CD4-positive, alpha-beta T cell (primary cell): ENCODE results near the gene BIN2. TPM values are rescaled to one million over a fixed set of nuclear protein-coding genes. Genes with fewer than 3 reads are reported as not detected.
"Not testable (repeated sequence)": the region's sequence is repeated elsewhere in the genome, so short reads cannot be mapped to it uniquely, and the experiment has no call there.

Experiments
- ATAC-seq: fragments of 200-7000 bp; cut with Tn5 transposase; one replicate; pipeline ENCODE4 v1.10.0; 2022; ENCODE audit warnings: mild to moderate bottlenecking; ENCODE audit not compliant: poor library complexity
- CTCF ChIA-PET: fragments of 350-600 bp; sonication (Branson Sonifier 250); formaldehyde crosslinking; loops from one replicate; lab custom pipeline; 2021; ENCODE audit warnings: antibody characterized with exemption, inconsistent platforms; lab: Charles Lee
- POLR2A ChIA-PET: fragments of 350-600 bp; sonication (Branson Sonifier 250); formaldehyde crosslinking; loops from one replicate; lab custom pipeline; 2021; ENCODE audit warnings: antibody characterized with exemption, inconsistent platforms; lab: Charles Lee
- DNase-seq, 14 experiments: peaks; one replicate each; pipeline ENCODE4 v3.0.0-alpha.2; 2013 to 2020; ENCODE audit warnings: mixed read lengths in 2 of 14
- H3K27ac ChIP-seq, 2 donors: one replicate each; pipeline versions ENCODE4 v1.5.1 to v1.7.0; 2013; ENCODE audit warnings: low read length in 2 of 2, low read depth in 1 of 2, mild to moderate bottlenecking in 1 of 2
- H3K27me3 ChIP-seq, 2 experiments: 1 replicate in 1 of 2; 2 replicates in 1 of 2; pipeline versions ENCODE4 v1.6.1 to v1.7.0; 2013; ENCODE audit warnings: low read length in 2 of 2, control low read depth in 1 of 2, mild to moderate bottlenecking in 1 of 2, moderate library complexity in 1 of 2; ENCODE audit not compliant: insufficient read depth in 2 of 2, control insufficient read depth in 1 of 2
- H3K36me3 ChIP-seq: one replicate; pipeline ENCODE4 v1.6.1; 2013; ENCODE audit warnings: low read length, control low read depth; ENCODE audit not compliant: insufficient read depth
- H3K4me1 ChIP-seq: one replicate; pipeline ENCODE4 v1.6.1; 2013; ENCODE audit warnings: low read length, control low read depth; ENCODE audit not compliant: insufficient read depth
- H3K4me3 ChIP-seq: one replicate; pipeline ENCODE4 v1.5.1; 2013; ENCODE audit warnings: mild to moderate bottlenecking, low read length, moderate library complexity
- H3K9me3 ChIP-seq, 2 experiments: 1 replicate in 1 of 2; 2 replicates in 1 of 2; pipeline versions ENCODE4 v1.6.1 to v1.7.0; 2013; ENCODE audit warnings: low read length in 2 of 2, mild to moderate bottlenecking in 2 of 2, control low read depth in 1 of 2, moderate library complexity in 1 of 2; ENCODE audit not compliant: control insufficient read depth in 1 of 2, insufficient read depth in 1 of 2
- H3K27ac Mint-ChIP-seq: one replicate; pipeline ENCODE4 v1.8.0; 2020; ENCODE audit warnings: mixed read lengths
- H3K27me3 Mint-ChIP-seq: one replicate; pipeline ENCODE4 v1.8.0; 2021; ENCODE audit warnings: mixed read lengths
- H3K36me3 Mint-ChIP-seq: one replicate; pipeline ENCODE4 v1.8.0; 2021; ENCODE audit warnings: low read depth, mixed read lengths
- H3K4me1 Mint-ChIP-seq: one replicate; pipeline ENCODE4 v1.8.0; 2021; ENCODE audit warnings: low read depth, mixed read lengths
- H3K4me3 Mint-ChIP-seq: one replicate; pipeline ENCODE4 v1.8.0; 2020; ENCODE audit warnings: mild to moderate bottlenecking, mixed read lengths
- H3K9me3 Mint-ChIP-seq: one replicate; pipeline ENCODE4 v1.8.0; 2020; ENCODE audit warnings: mixed read lengths
- intact Hi-C, 2 experiments: fragments of 100-400 bp; cut with DNase I in 1 of 2; cut with micrococcal nuclease in 1 of 2; formaldehyde crosslinking; loops; one replicate each; pipeline versions ENCODE4 v1.15.1 to v1.9.0; 2023 to 2025; cut with DNase I, micrococcal nuclease
- total RNA-seq, 174 experiments: library from RNA in 2 of 174; stranded (reverse) in 2 of 174; gene quantifications; one replicate each; pipeline ENCODE4 v1.2.3 and lab custom pipeline; 2021 to 2026
- TF ChIP-seq, protein P1 (sequence below): fragments of 200-600 bp; IDR thresholded peaks from one replicate; pipeline ENCODE4 v1.8.0; 2022; ENCODE audit warnings: antibody characterized with exemption, mild to moderate bottlenecking

The BIN2 gene
- total RNA-seq, 2 experiments from 2014 or later, result 127 to 138 TPM

DNA sequence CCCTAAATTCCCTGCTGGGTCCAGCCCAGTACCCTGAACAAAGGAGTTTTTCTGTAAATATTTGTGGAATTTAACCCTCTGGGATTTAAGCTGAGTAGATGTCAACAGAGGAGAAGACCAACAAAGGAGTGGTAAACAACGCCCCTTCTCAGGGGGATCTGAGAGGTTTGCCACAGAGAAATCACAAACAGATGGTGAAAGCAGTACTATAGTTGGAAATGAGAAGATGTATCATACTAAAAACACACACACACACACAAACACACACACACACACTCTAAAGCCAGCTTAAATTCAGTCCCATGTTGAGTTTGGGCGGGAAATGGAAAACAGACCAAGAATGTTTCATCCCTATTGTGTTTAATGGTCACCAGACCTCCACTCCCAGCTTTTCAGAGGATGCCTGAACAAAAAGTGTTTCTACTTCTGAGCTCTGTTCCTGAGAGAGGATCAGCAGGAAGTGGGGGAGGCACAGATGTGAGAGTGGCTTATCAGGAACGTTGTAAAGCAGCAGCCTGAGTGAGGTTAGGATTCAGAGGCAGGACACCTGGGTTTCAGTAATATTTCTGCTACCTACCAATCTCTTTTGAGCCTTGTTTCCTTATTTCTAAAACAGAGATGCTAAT is 3.2 kb downstream of the BIN2 start:
- Mint-ChIP-seq H3K4me1 (peaks cover 86% of the 10 kb centered on the region), H3K27me3 (no peaks in the 10 kb centered on the region), H3K9me3 (no peaks in the 10 kb centered on the region), H3K27ac (peak overlapping the region; percentile 87), H3K36me3 (peaks cover 59% of the 10 kb centered on the region), H3K4me3 (peak overlapping the region; percentile 97)
- peak in 3 of 14 experiments; percentile 39 to 62 (median 41) for DNase-seq
- H3K4me1 ChIP-seq, result peaks cover 81% of the 10 kb centered on the region
- POLR2A ChIA-PET, result interaction anchor here (0.7 to 8.8 kb wide), 8 partner anchors 10 to 211 kb away, joined by 3 to 82 read pairs (median 16); partner anchors contain the start of genes DAZAP2 and POU6F1
- intact Hi-C loops, result no loop called here
- ATAC-seq, result no peak
- no peaks in the 10 kb centered on the region for H3K27me3 ChIP-seq
- peak overlapping the region; percentile 72 to 91 for H3K27ac ChIP-seq
- TF ChIP-seq, protein P1, sequence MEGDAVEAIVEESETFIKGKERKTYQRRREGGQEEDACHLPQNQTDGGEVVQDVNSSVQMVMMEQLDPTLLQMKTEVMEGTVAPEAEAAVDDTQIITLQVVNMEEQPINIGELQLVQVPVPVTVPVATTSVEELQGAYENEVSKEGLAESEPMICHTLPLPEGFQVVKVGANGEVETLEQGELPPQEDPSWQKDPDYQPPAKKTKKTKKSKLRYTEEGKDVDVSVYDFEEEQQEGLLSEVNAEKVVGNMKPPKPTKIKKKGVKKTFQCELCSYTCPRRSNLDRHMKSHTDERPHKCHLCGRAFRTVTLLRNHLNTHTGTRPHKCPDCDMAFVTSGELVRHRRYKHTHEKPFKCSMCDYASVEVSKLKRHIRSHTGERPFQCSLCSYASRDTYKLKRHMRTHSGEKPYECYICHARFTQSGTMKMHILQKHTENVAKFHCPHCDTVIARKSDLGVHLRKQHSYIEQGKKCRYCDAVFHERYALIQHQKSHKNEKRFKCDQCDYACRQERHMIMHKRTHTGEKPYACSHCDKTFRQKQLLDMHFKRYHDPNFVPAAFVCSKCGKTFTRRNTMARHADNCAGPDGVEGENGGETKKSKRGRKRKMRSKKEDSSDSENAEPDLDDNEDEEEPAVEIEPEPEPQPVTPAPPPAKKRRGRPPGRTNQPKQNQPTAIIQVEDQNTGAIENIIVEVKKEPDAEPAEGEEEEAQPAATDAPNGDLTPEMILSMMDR, result no peak
- peak overlapping the region; percentile 82 for H3K4me3 ChIP-seq
- CTCF ChIA-PET, result interaction anchor here (0.7 to 10.7 kb wide), 2 partner anchors 21 to 96 kb away, joined by 4 to 52 read pairs; no protein-coding TSS in a partner anchor
- H3K36me3 ChIP-seq, result peaks cover 30% of the 10 kb centered on the region
- peaks cover 0 to 5% of the 10 kb centered on the region in 2 experiments for H3K9me3 ChIP-seq

GRCh38 chr12:51320311-51320694 is 3.7 kb downstream of the BIN2 start:
- peak overlapping the region; percentile 72 to 91 for H3K27ac ChIP-seq
- peaks cover 0 to 5% of the 10 kb centered on the region in 2 experiments for H3K9me3 ChIP-seq
- ATAC-seq (no peak), DNase-seq (no peak)
- Mint-ChIP-seq H3K9me3 (no peaks in the 10 kb centered on the region), H3K4me1 (peaks cover 86% of the 10 kb centered on the region), H3K27me3 (no peaks in the 10 kb centered on the region), H3K27ac (peak overlapping the region; percentile 87), H3K4me3 (peak overlapping the region; percentile 97), H3K36me3 (peaks cover 64% of the 10 kb centered on the region)
- intact Hi-C loops, result no loop called here
- peaks cover 35% of the 10 kb centered on the region for H3K36me3 ChIP-seq
- peak overlapping the region; percentile 82 for H3K4me3 ChIP-seq
- POLR2A ChIA-PET, result interaction anchor here (0.7 to 8.8 kb wide), 9 partner anchors 11 to 212 kb away, joined by 3 to 82 read pairs (median 12); partner anchors contain the start of genes DAZAP2 and POU6F1
- CTCF ChIA-PET, result interaction anchor here (0.6 to 10.7 kb wide), 4 partner anchors 10 to 97 kb away, joined by 3 to 52 read pairs (median 4); no protein-coding TSS in a partner anchor
- H3K4me1 ChIP-seq, result peaks cover 81% of the 10 kb centered on the region
- TF ChIP-seq, protein P1, result no peak
- no peaks in the 10 kb centered on the region for H3K27me3 ChIP-seq

GRCh38 chr12:51318846-51319599 is 5.0 kb downstream of the BIN2 start:
- H3K4me1 Mint-ChIP-seq, result peaks cover 80% of the 10 kb centered on the region
- CTCF ChIA-PET, result interaction anchor here (1.1 to 10.7 kb wide), 4 partner anchors 9 to 50 kb away, joined by 3 to 52 read pairs (median 4); no protein-coding TSS in a partner anchor

GRCh38 chr12:51318057-51318806 is 5.7 kb downstream of the BIN2 start:
- Mint-ChIP-seq H3K4me1 (peaks cover 78% of the 10 kb centered on the region), H3K36me3 (peaks cover 71% of the 10 kb centered on the region), H3K27ac (peak overlapping the region; percentile 87), H3K4me3 (peak overlapping the region; percentile 80)
- ChIA-PET CTCF (interaction anchor here (0.6 to 10.7 kb wide), 7 partner anchors 10 to 1895 kb away, joined by 3 to 52 read pairs (median 3); no protein-coding TSS in a partner anchor), POLR2A (interaction anchor here (0.6 to 8.8 kb wide), 18 partner anchors 8 to 493 kb away, joined by 3 to 82 read pairs (median 6); partner anchors contain the start of genes DAZAP2, POU6F1 and SMAGP)
- H3K27me3 Mint-ChIP-seq, H3K9me3 Mint-ChIP-seq, H3K27me3 ChIP-seq, ATAC-seq, H3K9me3 ChIP-seq: not testable (repeated sequence)
- intact Hi-C loops, result loop anchor here in 1 of 2 experiments (2.0 kb wide), 1 partner anchor 51 kb away; no protein-coding TSS in a partner anchor
- H3K27ac ChIP-seq, result peak overlapping the region; percentile 75 to 91
- H3K36me3 ChIP-seq, result peaks cover 51% of the 10 kb centered on the region
- peak overlapping the region; percentile 39 for H3K4me3 ChIP-seq
- peak in 3 of 14 experiments; percentile 12 to 46 (median 22) for DNase-seq
- H3K4me1 ChIP-seq, result peaks cover 85% of the 10 kb centered on the region

More at GRCh38 chr12:51318846-51319599, 5.0 kb downstream of the BIN2 start:
- peak overlapping the region; percentile 75 to 91 for H3K27ac ChIP-seq
- Mint-ChIP-seq H3K9me3 (no peaks in the 10 kb centered on the region), H3K27ac (peak overlapping the region; percentile 87), H3K27me3 (no peaks in the 10 kb centered on the region), H3K36me3 (peaks cover 70% of the 10 kb centered on the region), H3K4me3 (peak overlapping the region; percentile 80)
- no peaks in the 10 kb centered on the region for H3K9me3 ChIP-seq
- peaks cover 45% of the 10 kb centered on the region for H3K36me3 ChIP-seq
- peaks cover 81% of the 10 kb centered on the region for H3K4me1 ChIP-seq
- intact Hi-C loops, result loop anchor here in 1 of 2 experiments (1.0 to 2.0 kb wide), 2 partner anchors 22 to 50 kb away; no protein-coding TSS in a partner anchor
- DNase-seq, result peak; percentile 12 to 88 (median 54)
- peak overlapping the region; percentile 39 for H3K4me3 ChIP-seq
- ATAC-seq, result peak; percentile 81
- no peaks in the 10 kb centered on the region for H3K27me3 ChIP-seq
- POLR2A ChIA-PET, result interaction anchor here (0.6 to 8.8 kb wide), 18 partner anchors 9 to 493 kb away, joined by 3 to 82 read pairs (median 6); partner anchors contain the start of genes DAZAP2, POU6F1 and SMAGP
- TF ChIP-seq, protein P1, result no peak
